Central memory CD8-positive, alpha-beta T cell (primary cell): Measurements from ENCODE around the gene CLMN.

Experiments
- ATAC-seq: fragments of 150-1000 bp; cut with Tn5 transposase; replicated peaks from 2 replicates; pipeline ENCODE4 v1.10.0; 2022; ENCODE audit warnings: mild to moderate bottlenecking, moderate FRiP score, moderate number of reproducible peaks; ENCODE audit not compliant: poor library complexity, severe bottlenecking; ENCODE audit errors: extremely low read depth
- DNase-seq, 2 donors: peaks; one replicate each; pipeline ENCODE4 v3.0.0; 2021; ENCODE audit warnings: low spot score in 2 of 2
- H3K27ac Mint-ChIP-seq: one replicate; pipeline ENCODE4 v1.8.0; 2022; ENCODE audit warnings: low read depth, mild to moderate bottlenecking, moderate library complexity, mixed read lengths
- H3K27me3 Mint-ChIP-seq: one replicate; pipeline ENCODE4 v1.8.0; 2022; ENCODE audit warnings: mixed read lengths
- H3K36me3 Mint-ChIP-seq: one replicate; pipeline ENCODE4 v1.8.0; 2022; ENCODE audit warnings: mild to moderate bottlenecking, moderate library complexity, mixed read lengths; ENCODE audit not compliant: insufficient read depth
- H3K4me1 Mint-ChIP-seq: one replicate; pipeline ENCODE4 v1.8.0; 2022; ENCODE audit warnings: mixed read lengths
- H3K4me3 Mint-ChIP-seq: one replicate; pipeline ENCODE4 v1.8.0; 2022; ENCODE audit warnings: mild to moderate bottlenecking, moderate library complexity, mixed read lengths
- H3K9me3 Mint-ChIP-seq: one replicate; pipeline ENCODE4 v1.8.0; 2022; ENCODE audit warnings: mixed read lengths

Gene CLMN

GRCh38 chr14:95338436-95338835 lies 18.7 kb upstream of the CLMN start:
- Mint-ChIP-seq H3K4me1 (no peaks in the 10 kb centered on the region), H3K27ac (no peak overlapping the region), H3K4me3 (no peak overlapping the region), H3K27me3 (peaks cover 60% of the 10 kb centered on the region), H3K36me3 (no peaks in the 10 kb centered on the region), H3K9me3 (no peaks in the 10 kb centered on the region)
- DNase-seq (no peak), ATAC-seq (no peak)

GRCh38 chr14:95337041-95337595 lies 17.4 kb upstream of the CLMN start:
- Mint-ChIP-seq H3K27ac (no peak overlapping the region), H3K36me3 (no peaks in the 10 kb centered on the region), H3K9me3 (no peaks in the 10 kb centered on the region), H3K27me3 (peaks cover 68% of the 10 kb centered on the region), H3K4me1 (no peaks in the 10 kb centered on the region), H3K4me3 (no peak overlapping the region)
- DNase-seq (no peak), ATAC-seq (no peak)

GRCh38 chr14:95336192-95336760 lies 16.6 kb upstream of the CLMN start:
- Mint-ChIP-seq H3K27ac (no peak overlapping the region), H3K4me1 (no peaks in the 10 kb centered on the region), H3K9me3 (no peaks in the 10 kb centered on the region), H3K27me3 (peaks cover 63% of the 10 kb centered on the region), H3K4me3 (no peak overlapping the region), H3K36me3 (no peaks in the 10 kb centered on the region)
- ATAC-seq, result no peak
- no peak for DNase-seq

GRCh38 chr14:95335071-95335470 lies 15.4 kb upstream of the CLMN start:
- Mint-ChIP-seq H3K9me3 (no peaks in the 10 kb centered on the region), H3K4me1 (no peaks in the 10 kb centered on the region), H3K27ac (no peak overlapping the region), H3K27me3 (peaks cover 55% of the 10 kb centered on the region), H3K36me3 (no peaks in the 10 kb centered on the region), H3K4me3 (no peak overlapping the region)
- ATAC-seq (no peak), DNase-seq (no peak)

- DNase-seq (no peak), ATAC-seq (no peak)
- Mint-ChIP-seq H3K4me1 (no peaks in the 10 kb centered on the region), H3K27ac (no peak overlapping the region), H3K27me3 (peaks cover 65% of the 10 kb centered on the region), H3K9me3 (no peaks in the 10 kb centered on the region), H3K4me3 (no peak overlapping the region), H3K36me3 (no peaks in the 10 kb centered on the region)
These were observed 14.3 kb upstream of the CLMN start for GRCh38 chr14:95334044-95334443.

GRCh38 chr14:95332641-95333040 lies 12.9 kb upstream of the CLMN start:
- Mint-ChIP-seq H3K4me1 (no peaks in the 10 kb centered on the region), H3K9me3 (no peaks in the 10 kb centered on the region), H3K27ac (no peak overlapping the region), H3K4me3 (no peak overlapping the region), H3K36me3 (no peaks in the 10 kb centered on the region), H3K27me3 (peaks cover 66% of the 10 kb centered on the region)
- DNase-seq, result no peak
- no peak for ATAC-seq

- Mint-ChIP-seq H3K9me3 (no peaks in the 10 kb centered on the region), H3K4me1 (no peaks in the 10 kb centered on the region), H3K27me3 (peaks cover 66% of the 10 kb centered on the region), H3K4me3 (no peak overlapping the region), H3K36me3 (no peaks in the 10 kb centered on the region), H3K27ac (no peak overlapping the region)
- DNase-seq (no peak), ATAC-seq (no peak)
These were observed 12.2 kb upstream of the CLMN start for GRCh38 chr14:95331708-95332408.

GRCh38 chr14:95330591-95331370 lies 11.1 kb upstream of the CLMN start:
- H3K27ac Mint-ChIP-seq, result no peak overlapping the region
- DNase-seq (no peak), ATAC-seq (no peak)
- H3K4me3 Mint-ChIP-seq, result no peak overlapping the region
- H3K9me3 Mint-ChIP-seq, result no peaks in the 10 kb centered on the region
- no peaks in the 10 kb centered on the region for H3K4me1 Mint-ChIP-seq
- peaks cover 61% of the 10 kb centered on the region for H3K27me3 Mint-ChIP-seq
- no peaks in the 10 kb centered on the region for H3K36me3 Mint-ChIP-seq

GRCh38 chr14:95329941-95330340 lies 10.2 kb upstream of the CLMN start:
- Mint-ChIP-seq H3K27ac (no peak overlapping the region), H3K27me3 (peaks cover 56% of the 10 kb centered on the region), H3K9me3 (no peaks in the 10 kb centered on the region), H3K4me3 (no peak overlapping the region), H3K4me1 (no peaks in the 10 kb centered on the region), H3K36me3 (no peaks in the 10 kb centered on the region)
- DNase-seq (no peak), ATAC-seq (no peak)

GRCh38 chr14:95328729-95329503 lies 9.2 kb upstream of the CLMN start:
- ATAC-seq (no peak), DNase-seq (no peak)
- H3K27ac Mint-ChIP-seq, result no peak overlapping the region
- no peaks in the 10 kb centered on the region for H3K9me3 Mint-ChIP-seq
- no peaks in the 10 kb centered on the region for H3K36me3 Mint-ChIP-seq
- H3K27me3 Mint-ChIP-seq, result peaks cover 62% of the 10 kb centered on the region
- H3K4me3 Mint-ChIP-seq, result no peak overlapping the region
- H3K4me1 Mint-ChIP-seq, result no peaks in the 10 kb centered on the region

GRCh38 chr14:95327558-95328374 lies 8.1 kb upstream of the CLMN start:
- no peaks in the 10 kb centered on the region for H3K4me1 Mint-ChIP-seq
- no peak overlapping the region for H3K27ac Mint-ChIP-seq
- peaks cover 72% of the 10 kb centered on the region for H3K27me3 Mint-ChIP-seq
- H3K36me3 Mint-ChIP-seq, result no peaks in the 10 kb centered on the region
- ATAC-seq (no peak), DNase-seq (no peak)
- no peaks in the 10 kb centered on the region for H3K9me3 Mint-ChIP-seq
- no peak overlapping the region for H3K4me3 Mint-ChIP-seq

- DNase-seq (no peak), ATAC-seq (no peak)
- H3K9me3 Mint-ChIP-seq, result no peaks in the 10 kb centered on the region
- H3K27ac Mint-ChIP-seq, result no peak overlapping the region
- H3K4me3 Mint-ChIP-seq, result no peak overlapping the region
- peaks cover 72% of the 10 kb centered on the region for H3K27me3 Mint-ChIP-seq
- H3K4me1 Mint-ChIP-seq, result no peaks in the 10 kb centered on the region
- H3K36me3 Mint-ChIP-seq, result no peaks in the 10 kb centered on the region
These were observed 7.3 kb upstream of the CLMN start for GRCh38 chr14:95326987-95327386.
